ENCODE results near the gene RHOU.

The RHOU gene

DNA sequence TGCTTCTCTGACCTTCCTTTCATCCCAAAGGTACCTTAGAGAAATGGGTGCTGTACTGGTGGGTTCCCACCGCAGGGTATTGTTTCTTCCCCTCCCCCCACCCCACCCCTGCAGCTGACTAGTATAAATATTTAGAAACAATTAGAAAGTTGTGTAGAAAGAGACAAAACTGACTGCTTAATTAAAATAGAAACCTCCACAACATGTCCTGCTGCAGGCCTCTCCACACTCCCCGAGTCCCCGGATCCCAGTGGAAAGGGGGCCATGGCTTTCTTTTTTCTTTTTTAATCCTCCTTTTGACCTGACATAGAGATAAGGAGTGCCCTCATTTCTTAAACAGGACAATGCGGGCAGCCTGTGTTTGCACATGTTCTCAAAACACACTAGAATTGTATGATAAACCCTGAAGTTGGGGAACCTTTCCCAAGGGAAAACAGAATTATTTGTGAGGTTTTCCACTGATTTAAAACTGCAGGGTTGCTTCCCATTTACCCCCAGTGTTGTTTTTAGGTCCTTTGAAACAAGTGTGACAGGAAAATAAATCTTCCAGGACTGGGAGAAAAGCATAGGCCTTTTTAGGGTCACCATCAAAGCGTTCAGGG, 1.7 kb downstream of the RHOU start:
- Histone ChIP-seq H3K27me3 (ENCODE audit: control insufficient read depth, insufficient read depth, low read length) (peaks cover 3% of the 10 kb centered on the region; the same call in 1 of the 2 replicates), H3K4me1 (ENCODE audit: control insufficient read depth, insufficient read depth, low read length) (no peaks in the 10 kb centered on the region; the same call in 1 of the 2 replicates), H3K27ac (ENCODE audit: low read length) (no peak overlapping the region), H3K4me3 (ENCODE audit: low read length) (no peak overlapping the region), H3K36me3 (ENCODE audit: control insufficient read depth, insufficient read depth, low read length) (no peaks in the 10 kb centered on the region), H3K9me3 (ENCODE audit: control insufficient read depth, insufficient read depth, low read length) (no peaks in the 10 kb centered on the region)
- no peak for DNase-seq (ENCODE audit: low read depth, low spot score)
- no CpG with 5 or more reads among the region's 5 CpGs for WGBS (ENCODE audit: insufficient coverage, insufficient read length)

GRCh38 chr1:228737601-228738041, 2.3 kb downstream of the RHOU start:
- Histone ChIP-seq H3K36me3 (ENCODE audit: control insufficient read depth, insufficient read depth, low read length) (no peaks in the 10 kb centered on the region), H3K27ac (ENCODE audit: low read length) (no peak overlapping the region), H3K27me3 (ENCODE audit: control insufficient read depth, insufficient read depth, low read length) (peaks cover 3% of the 10 kb centered on the region; the same call in 1 of the 2 replicates), H3K4me3 (ENCODE audit: low read length) (no peak overlapping the region), H3K4me1 (ENCODE audit: control insufficient read depth, insufficient read depth, low read length) (no peaks in the 10 kb centered on the region; the same call in 1 of the 2 replicates), H3K9me3 (ENCODE audit: control insufficient read depth, insufficient read depth, low read length) (no peaks in the 10 kb centered on the region)
- no CpG with 5 or more reads among the region's 8 CpGs for WGBS (ENCODE audit: insufficient coverage, insufficient read length)
- no peak for DNase-seq (ENCODE audit: low read depth, low spot score)

DNA sequence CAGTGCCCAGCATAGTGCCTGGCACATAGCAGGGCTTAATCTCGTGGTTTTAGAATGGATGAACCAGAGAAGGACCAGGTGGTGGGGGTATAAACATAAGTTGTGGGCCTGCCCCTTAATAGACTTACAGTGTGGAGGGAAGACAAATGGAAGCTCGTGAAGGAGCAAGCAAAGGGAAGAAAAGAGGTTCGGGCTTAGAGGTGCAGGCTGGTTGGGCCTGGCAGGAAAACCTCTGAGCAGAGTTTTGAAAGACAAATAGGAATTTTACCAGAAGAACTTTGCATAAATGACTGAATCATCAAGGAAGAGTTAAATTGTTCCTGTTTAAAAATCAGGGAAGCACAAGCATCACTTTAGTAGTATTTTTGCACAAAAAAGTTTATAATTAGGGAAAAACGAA, 4.5 kb downstream of the RHOU start:
- no peaks in the 10 kb centered on the region for H3K36me3 ChIP-seq (ENCODE audit: control insufficient read depth, insufficient read depth, low read length)
- H3K27me3 ChIP-seq (ENCODE audit: control insufficient read depth, insufficient read depth, low read length), result peaks cover 3% of the 10 kb centered on the region; the same call in 1 of the 2 replicates
- DNase-seq (ENCODE audit: low read depth, low spot score), result no peak
- H3K27ac ChIP-seq (ENCODE audit: low read length), result no peak overlapping the region
- no peaks in the 10 kb centered on the region for H3K9me3 ChIP-seq (ENCODE audit: control insufficient read depth, insufficient read depth, low read length)
- H3K4me1 ChIP-seq (ENCODE audit: control insufficient read depth, insufficient read depth, low read length), result no peaks in the 10 kb centered on the region; the same call in 1 of the 2 replicates
- WGBS (ENCODE audit: insufficient coverage, insufficient read length), result 100% methylated on average over 1 of the region's 4 CpGs
- no peak overlapping the region for H3K4me3 ChIP-seq (ENCODE audit: low read length)

DNA sequence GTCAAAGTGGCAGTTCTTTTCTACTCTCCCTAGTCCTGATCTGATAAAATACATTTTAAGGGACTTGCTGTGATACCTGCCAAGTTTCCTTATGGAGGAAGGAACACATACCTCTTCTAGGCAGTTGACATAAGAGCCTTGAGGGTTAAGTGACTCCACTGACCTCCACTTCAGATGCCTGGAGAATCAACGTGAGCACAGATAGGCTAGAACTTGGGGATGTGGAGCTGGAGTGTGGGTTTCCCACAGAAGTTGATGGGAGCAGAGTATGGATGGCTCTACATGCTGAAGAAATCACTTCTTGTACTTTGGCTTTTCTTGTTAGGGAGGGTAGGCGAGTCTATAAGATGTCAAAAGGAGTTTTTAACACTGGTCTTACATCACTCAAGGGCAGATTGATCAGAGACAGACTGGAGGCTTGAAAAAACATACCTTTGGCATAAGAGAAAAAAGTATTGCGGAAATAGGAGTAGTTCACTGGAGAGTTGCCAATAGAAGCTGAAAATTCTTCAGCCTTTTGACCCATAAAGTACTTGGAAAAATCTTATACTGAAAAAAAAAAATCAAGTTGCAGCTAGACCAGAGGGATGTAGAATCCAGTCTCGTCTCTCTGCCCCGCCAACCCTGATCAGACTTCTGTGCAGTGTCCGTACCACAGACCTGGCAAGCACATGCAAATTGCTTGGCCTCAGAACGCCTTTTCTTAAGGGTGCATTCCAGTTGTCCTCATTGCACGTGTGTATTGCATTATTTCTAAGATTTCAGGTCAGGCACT, 5.5 kb downstream of the RHOU start:
- H3K4me1 ChIP-seq (ENCODE audit: control insufficient read depth, insufficient read depth, low read length), result no peaks in the 10 kb centered on the region; the same call in 1 of the 2 replicates
- no peaks in the 10 kb centered on the region for H3K9me3 ChIP-seq (ENCODE audit: control insufficient read depth, insufficient read depth, low read length)
- no peaks in the 10 kb centered on the region for H3K36me3 ChIP-seq (ENCODE audit: control insufficient read depth, insufficient read depth, low read length)
- H3K27ac ChIP-seq (ENCODE audit: low read length), result no peak overlapping the region
- no peak for DNase-seq (ENCODE audit: low read depth, low spot score)
- peaks cover 3% of the 10 kb centered on the region; the same call in 1 of the 2 replicates for H3K27me3 ChIP-seq (ENCODE audit: control insufficient read depth, insufficient read depth, low read length)
- no CpG with 5 or more reads among the region's 8 CpGs for WGBS (ENCODE audit: insufficient coverage, insufficient read length)
- no peak overlapping the region for H3K4me3 ChIP-seq (ENCODE audit: low read length)

GRCh38 chr1:228742281-228742860, 7.1 kb downstream of the RHOU start:
- WGBS (ENCODE audit: insufficient coverage, insufficient read length), result no CpG with 5 or more reads among the region's 8 CpGs
- Histone ChIP-seq H3K4me1 (ENCODE audit: control insufficient read depth, insufficient read depth, low read length) (peaks cover under 1% of the 10 kb centered on the region; the same call in 1 of the 2 replicates), H3K36me3 (ENCODE audit: control insufficient read depth, insufficient read depth, low read length) (no peaks in the 10 kb centered on the region), H3K27ac (ENCODE audit: low read length) (no peak overlapping the region), H3K9me3 (ENCODE audit: control insufficient read depth, insufficient read depth, low read length) (no peaks in the 10 kb centered on the region), H3K4me3 (ENCODE audit: low read length) (no peak overlapping the region), H3K27me3 (ENCODE audit: control insufficient read depth, insufficient read depth, low read length) (no peaks in the 10 kb centered on the region)
- DNase-seq (ENCODE audit: low read depth, low spot score), result no peak

DNA sequence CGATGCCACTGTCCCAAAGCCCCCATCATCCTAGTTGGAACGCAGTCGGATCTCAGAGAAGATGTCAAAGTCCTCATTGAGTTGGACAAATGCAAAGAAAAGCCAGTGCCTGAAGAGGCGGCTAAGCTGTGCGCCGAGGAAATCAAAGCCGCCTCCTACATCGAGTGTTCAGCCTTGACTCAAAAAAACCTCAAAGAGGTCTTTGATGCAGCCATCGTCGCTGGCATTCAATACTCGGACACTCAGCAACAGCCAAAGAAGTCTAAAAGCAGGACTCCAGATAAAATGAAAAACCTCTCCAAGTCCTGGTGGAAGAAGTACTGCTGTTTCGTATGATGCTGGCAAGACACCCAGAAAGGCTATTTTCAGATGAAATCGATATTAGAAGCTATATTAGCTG, 8.1 kb downstream of the RHOU start:
- no peaks in the 10 kb centered on the region for H3K27me3 ChIP-seq (ENCODE audit: control insufficient read depth, insufficient read depth, low read length)
- peaks cover 1% of the 10 kb centered on the region; the same call in 1 of the 2 replicates for H3K4me1 ChIP-seq (ENCODE audit: control insufficient read depth, insufficient read depth, low read length)
- WGBS (ENCODE audit: insufficient coverage, insufficient read length), result no CpG with 5 or more reads among the region's 13 CpGs
- H3K9me3 ChIP-seq (ENCODE audit: control insufficient read depth, insufficient read depth, low read length), result no peaks in the 10 kb centered on the region
- no peak overlapping the region for H3K4me3 ChIP-seq (ENCODE audit: low read length)
- no peak overlapping the region for H3K27ac ChIP-seq (ENCODE audit: low read length)
- no peaks in the 10 kb centered on the region for H3K36me3 ChIP-seq (ENCODE audit: control insufficient read depth, insufficient read depth, low read length)
- DNase-seq (ENCODE audit: low read depth, low spot score), result no peak

GRCh38 chr1:228744356-228744755, 9.1 kb downstream of the RHOU start:
- Histone ChIP-seq H3K27me3 (ENCODE audit: control insufficient read depth, insufficient read depth, low read length) (no peaks in the 10 kb centered on the region), H3K4me3 (ENCODE audit: low read length) (no peak overlapping the region), H3K9me3 (ENCODE audit: control insufficient read depth, insufficient read depth, low read length) (no peaks in the 10 kb centered on the region), H3K4me1 (ENCODE audit: control insufficient read depth, insufficient read depth, low read length) (peaks cover 1% of the 10 kb centered on the region; the same call in 1 of the 2 replicates), H3K27ac (ENCODE audit: low read length) (no peak overlapping the region), H3K36me3 (ENCODE audit: control insufficient read depth, insufficient read depth, low read length) (no peaks in the 10 kb centered on the region)
- no peak for DNase-seq (ENCODE audit: low read depth, low spot score)
- no CpG with 5 or more reads among the region's 6 CpGs for WGBS (ENCODE audit: insufficient coverage, insufficient read length)

DNA sequence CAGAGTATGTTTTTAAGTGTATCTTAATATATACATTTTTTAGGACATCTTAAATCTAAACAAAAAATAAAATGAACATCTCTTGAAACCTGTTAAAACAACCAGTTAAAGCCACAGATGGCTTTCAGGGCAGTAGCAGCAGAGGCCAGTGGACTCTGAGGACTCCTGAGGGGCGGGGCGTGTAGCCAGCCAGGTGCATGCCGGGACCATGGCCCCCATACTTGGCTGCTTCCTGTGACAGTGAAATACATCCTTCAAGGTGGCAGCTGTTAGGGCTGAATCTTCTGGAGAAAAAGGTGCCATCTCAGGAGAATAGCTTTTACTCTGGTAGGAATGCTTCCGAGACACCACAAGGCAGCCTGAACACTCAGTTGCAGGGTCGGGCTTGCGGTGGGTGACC, 9.6 kb downstream of the RHOU start:
- no peak overlapping the region for H3K27ac ChIP-seq (ENCODE audit: low read length)
- H3K4me1 ChIP-seq (ENCODE audit: control insufficient read depth, insufficient read depth, low read length), result peaks cover 1% of the 10 kb centered on the region; the same call in 1 of the 2 replicates
- DNase-seq (ENCODE audit: low read depth, low spot score), result no peak
- H3K36me3 ChIP-seq (ENCODE audit: control insufficient read depth, insufficient read depth, low read length), result no peaks in the 10 kb centered on the region
- H3K9me3 ChIP-seq (ENCODE audit: control insufficient read depth, insufficient read depth, low read length), result no peaks in the 10 kb centered on the region
- WGBS (ENCODE audit: insufficient coverage, insufficient read length), result no CpG with 5 or more reads among the region's 6 CpGs
- H3K27me3 ChIP-seq (ENCODE audit: control insufficient read depth, insufficient read depth, low read length), result no peaks in the 10 kb centered on the region
- no peak overlapping the region for H3K4me3 ChIP-seq (ENCODE audit: low read length)

DNA sequence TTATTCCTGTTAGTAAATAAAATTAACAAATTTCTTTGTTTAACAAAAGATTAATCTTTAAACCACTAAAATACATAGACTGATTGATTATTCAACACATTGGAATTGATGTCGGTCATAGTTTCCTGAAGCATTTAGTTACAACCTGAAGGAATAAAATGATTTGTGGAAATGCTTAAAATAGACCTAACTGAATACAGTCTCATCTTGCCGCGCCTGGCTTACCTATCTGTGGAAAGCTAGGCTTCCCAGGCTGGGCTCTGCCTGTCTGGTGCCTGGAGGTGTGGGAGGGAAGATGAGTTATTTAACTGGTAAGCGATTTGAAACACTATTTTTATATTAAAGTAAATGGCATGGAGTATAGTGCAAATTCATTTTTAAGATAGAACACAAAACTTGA, 10.2 kb downstream of the RHOU start:
- WGBS (ENCODE audit: insufficient coverage, insufficient read length), result no CpG with 5 or more reads among the region's 4 CpGs
- no peak overlapping the region for H3K4me3 ChIP-seq (ENCODE audit: low read length)
- H3K9me3 ChIP-seq (ENCODE audit: control insufficient read depth, insufficient read depth, low read length), result no peaks in the 10 kb centered on the region
- no peaks in the 10 kb centered on the region for H3K36me3 ChIP-seq (ENCODE audit: control insufficient read depth, insufficient read depth, low read length)
- no peak overlapping the region for H3K27ac ChIP-seq (ENCODE audit: low read length)
- no peaks in the 10 kb centered on the region for H3K27me3 ChIP-seq (ENCODE audit: control insufficient read depth, insufficient read depth, low read length)
- DNase-seq (ENCODE audit: low read depth, low spot score), result no peak
- peaks cover 1% of the 10 kb centered on the region; the same call in 1 of the 2 replicates for H3K4me1 ChIP-seq (ENCODE audit: control insufficient read depth, insufficient read depth, low read length)

- no peak overlapping the region for H3K4me3 ChIP-seq (ENCODE audit: low read length)
- DNase-seq (ENCODE audit: low read depth, low spot score), result no peak
- no peaks in the 10 kb centered on the region for H3K9me3 ChIP-seq (ENCODE audit: control insufficient read depth, insufficient read depth, low read length)
- H3K27me3 ChIP-seq (ENCODE audit: control insufficient read depth, insufficient read depth, low read length), result no peaks in the 10 kb centered on the region
- H3K36me3 ChIP-seq (ENCODE audit: control insufficient read depth, insufficient read depth, low read length), result no peaks in the 10 kb centered on the region
- WGBS (ENCODE audit: insufficient coverage, insufficient read length), result no CpG with 5 or more reads among the region's 3 CpGs
- H3K4me1 ChIP-seq (ENCODE audit: control insufficient read depth, insufficient read depth, low read length), result peaks cover 1% of the 10 kb centered on the region; the same call in 1 of the 2 replicates
- no peak overlapping the region for H3K27ac ChIP-seq (ENCODE audit: low read length)
These were observed 12.1 kb downstream of the RHOU start for GRCh38 chr1:228747301-228747935.
